Measurements from ENCODE around the gene PAXX.

Gene PAXX

GRCh38 chr9:136953771-136954269 is 38.4 kb upstream of the PAXX start:
- no peak for DNase-seq

GRCh38 chr9:136954270-136955083 is 37.7 kb upstream of the PAXX start:
- no peak for DNase-seq

- DNase-seq, result no peak
Observed at GRCh38 chr9:136955202-136955942, 36.9 kb upstream of the PAXX start.

DNA sequence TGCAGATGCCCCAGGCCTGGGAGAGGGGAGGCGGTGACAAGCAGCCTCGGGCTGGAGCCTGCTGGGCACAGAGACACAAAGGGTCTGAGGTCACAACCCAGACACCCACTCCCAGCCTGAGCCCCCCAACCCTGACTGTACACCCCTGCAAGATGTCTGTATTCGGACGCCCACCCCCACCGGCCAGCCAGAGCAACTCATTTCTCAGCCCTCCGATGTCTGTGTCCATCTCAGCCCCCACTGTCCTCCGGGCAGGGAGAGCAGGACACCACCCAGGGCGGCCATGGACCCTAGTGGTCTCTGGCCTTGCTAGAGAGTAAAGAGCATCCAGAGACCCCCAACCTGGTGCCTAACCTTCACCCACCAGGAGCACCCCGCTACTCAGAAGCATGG is 36.3 kb upstream of the PAXX start:
- no peak for DNase-seq

- DNase-seq, result no peak
Observed at GRCh38 chr9:136956604-136957003, 35.6 kb upstream of the PAXX start.

- no peak for DNase-seq
Observed at GRCh38 chr9:136957461-136957860, 34.8 kb upstream of the PAXX start.

DNA sequence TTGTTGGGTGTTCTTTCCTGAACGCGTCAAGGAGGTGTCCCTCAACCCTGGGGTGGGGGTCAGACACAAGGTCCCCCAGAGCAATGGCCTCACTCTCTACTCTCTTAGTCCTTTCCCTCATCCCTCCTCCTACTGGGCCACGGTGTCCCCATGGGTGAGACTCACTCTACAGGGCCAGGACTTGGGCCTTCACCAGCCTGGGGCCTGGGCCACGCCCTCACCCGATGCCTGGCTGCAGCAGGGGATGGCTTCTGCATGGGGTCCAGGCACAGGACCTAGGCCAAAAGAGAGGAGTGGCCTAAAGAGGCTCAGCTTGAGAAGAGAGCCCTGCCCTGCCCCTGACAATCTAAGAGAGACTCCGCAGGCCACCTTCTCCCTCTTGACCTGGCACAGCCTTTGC is 34.3 kb upstream of the PAXX start:
- DNase-seq, result no peak

DNA sequence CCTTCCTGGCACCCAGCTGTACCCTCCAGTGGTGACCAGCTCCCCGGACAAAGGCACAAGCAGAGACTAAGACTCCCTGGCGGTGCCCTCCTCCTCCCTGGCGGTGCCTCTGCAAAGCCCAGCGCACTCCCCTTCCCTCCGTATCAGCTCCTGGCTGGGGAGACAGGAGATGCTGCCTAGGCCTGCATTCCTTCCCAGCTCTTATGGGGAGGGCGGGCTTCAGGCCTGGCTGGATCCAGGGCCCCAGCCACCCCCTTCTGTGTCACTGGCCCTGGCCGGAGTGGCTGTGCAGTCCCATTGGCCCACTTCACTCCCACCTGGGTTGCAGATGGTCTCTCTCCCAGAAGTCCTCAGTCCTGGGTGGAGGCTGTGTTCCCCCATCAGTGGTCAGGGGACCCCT is 33.7 kb upstream of the PAXX start:
- DNase-seq, result no peak

DNA sequence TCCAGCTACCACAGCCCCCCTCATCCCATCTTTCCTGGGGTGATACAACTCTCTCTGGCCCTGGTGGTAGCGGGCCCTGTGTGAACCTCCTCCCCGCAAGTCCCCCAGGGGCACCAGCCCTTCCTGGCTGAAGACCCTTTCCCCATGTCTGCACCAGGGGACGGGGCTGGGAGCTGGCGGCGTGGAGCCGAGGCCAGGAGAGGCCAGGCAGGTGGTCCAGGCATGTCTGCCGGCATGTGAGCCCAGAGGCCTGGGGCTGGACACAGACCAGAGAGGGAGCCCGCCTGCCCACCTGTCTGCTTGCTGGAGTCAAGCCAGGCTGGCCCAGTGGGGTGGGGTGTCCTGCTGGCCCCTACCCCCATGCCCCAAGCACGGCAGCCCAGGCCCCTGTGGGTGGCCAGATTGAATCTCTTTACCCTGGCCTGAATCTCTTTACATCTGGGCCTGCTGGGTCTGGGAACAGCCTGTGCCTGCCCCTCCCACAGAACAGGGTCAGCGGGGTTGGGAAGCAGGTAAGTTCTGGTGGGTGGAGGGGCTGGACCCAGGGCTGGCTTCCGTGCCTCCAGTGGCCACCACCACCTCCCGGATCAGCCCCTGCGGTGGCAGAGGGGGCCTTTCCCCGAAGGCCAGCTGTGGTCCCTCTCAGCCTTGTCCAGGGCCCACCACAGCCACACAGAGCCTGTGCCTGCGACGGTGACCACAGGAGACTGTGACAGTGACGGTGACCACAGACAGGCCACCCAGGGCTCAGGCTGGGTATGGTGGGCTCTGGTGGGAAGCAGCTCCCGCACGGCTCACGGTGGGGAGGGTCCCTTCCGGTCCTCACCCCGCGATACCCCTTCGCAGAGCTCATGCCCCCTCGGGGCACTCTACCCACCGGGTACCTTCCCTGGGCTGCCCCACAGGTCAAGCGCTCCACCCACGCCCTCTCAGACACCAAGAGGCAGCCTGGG is 33.0 kb upstream of the PAXX start:
- no peak for DNase-seq

GRCh38 chr9:136960212-136960937 is 31.8 kb upstream of the PAXX start:
- DNase-seq, result no peak

- DNase-seq, result no peak
Observed at GRCh38 chr9:136960938-136961275, 31.3 kb upstream of the PAXX start.

- no peak for DNase-seq
Observed at GRCh38 chr9:136961279-136962065, 30.8 kb upstream of the PAXX start.

DNA sequence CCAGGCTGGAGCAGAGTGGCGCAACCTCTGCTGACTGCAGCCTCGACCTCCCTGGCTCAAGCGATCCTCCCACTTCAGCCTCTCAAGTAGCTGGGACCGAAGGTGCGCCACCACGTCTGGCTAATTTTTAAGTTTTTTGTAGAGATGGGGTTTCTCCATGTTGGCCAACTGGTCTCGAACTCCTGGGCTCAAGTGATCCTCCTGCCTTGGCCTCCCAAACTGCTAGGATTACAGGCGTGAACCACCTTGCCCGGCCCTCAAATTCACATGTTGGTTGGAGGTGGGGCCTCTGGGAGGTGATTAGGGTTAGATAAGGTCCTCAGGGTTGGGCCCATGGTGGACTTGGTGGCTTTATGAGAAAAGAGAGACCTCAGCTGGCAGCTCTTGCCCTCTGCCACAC is 30.1 kb upstream of the PAXX start:
- no peak for DNase-seq

DNA sequence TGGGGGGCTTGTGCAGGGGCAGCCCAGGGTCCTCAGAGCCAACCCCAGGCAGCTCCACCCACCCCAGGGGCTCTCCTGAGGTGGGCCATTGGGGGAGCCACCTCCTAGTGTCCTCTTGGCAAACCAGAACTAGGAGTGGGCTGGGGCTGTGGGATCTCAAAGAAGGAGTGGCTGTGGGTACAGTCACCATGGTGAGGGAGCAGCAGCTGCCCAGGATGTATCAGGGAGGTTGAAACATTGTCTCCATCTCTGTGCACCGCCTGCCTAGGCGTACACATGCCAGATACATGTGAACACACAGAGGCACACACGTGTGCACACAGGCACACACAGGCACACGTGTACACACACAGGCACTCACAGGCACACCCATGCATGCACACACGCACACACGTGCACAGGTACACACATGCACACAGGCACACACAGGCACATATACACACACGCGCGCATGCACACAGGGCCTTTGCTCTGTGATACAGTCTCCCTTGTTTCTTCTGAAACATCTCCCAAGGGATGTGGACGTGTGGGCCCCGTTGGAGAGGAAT is 29.4 kb upstream of the PAXX start:
- no peak for DNase-seq

- DNase-seq, result no peak
Observed at GRCh38 chr9:136963341-136963740, 28.9 kb upstream of the PAXX start.

DNA sequence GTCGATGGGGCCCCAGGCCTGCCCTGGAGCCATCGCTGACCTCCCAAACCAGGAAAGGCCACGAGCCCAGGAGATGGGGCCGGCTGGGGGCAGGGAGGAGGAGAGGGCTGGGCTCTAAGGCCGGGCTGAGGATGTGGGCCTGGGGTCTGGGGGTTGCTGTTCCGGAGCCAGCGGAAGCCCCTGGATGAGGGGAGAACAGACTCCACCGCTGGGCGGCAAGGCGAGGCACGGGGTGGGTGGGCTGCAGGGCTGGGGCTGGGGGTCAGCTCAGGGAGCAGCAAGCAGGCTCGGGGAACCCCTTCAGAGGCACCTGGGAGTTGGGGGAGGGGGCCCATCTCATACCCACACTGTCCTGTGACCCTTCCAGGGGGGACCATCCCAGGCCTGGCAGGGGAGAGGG is 28.5 kb upstream of the PAXX start:
- DNase-seq, result no peak

- no peak for DNase-seq
Observed at GRCh38 chr9:136964171-136964689, 28.0 kb upstream of the PAXX start.

DNA sequence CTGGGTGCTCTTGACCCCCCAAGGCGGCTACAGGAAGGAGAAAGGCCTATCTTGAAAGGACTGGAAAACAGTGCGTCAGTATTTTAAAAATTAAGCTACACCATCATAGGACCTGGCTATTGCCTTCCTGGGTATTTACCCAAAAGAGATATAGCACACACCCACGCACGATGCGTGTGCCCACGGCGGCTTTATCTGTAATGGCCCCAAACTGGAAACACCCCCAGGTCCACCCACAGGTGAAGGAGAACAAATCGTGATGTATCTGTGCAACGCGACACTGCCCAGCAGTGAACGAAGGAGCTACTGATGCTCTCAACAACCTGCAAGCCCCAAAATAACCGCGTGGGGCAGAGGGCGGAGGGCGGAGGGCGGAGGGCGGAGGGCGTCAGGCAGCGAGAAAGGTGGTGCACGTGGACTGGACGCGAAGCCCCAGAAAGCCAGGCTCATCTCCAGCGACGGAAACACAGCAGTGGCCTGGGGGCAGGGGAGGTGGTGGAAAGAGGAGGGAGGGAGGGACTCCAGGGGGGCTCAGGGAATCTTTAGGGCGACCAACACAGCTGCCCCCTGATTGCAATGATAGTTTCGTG is 27.3 kb upstream of the PAXX start:
- no peak for DNase-seq

DNA sequence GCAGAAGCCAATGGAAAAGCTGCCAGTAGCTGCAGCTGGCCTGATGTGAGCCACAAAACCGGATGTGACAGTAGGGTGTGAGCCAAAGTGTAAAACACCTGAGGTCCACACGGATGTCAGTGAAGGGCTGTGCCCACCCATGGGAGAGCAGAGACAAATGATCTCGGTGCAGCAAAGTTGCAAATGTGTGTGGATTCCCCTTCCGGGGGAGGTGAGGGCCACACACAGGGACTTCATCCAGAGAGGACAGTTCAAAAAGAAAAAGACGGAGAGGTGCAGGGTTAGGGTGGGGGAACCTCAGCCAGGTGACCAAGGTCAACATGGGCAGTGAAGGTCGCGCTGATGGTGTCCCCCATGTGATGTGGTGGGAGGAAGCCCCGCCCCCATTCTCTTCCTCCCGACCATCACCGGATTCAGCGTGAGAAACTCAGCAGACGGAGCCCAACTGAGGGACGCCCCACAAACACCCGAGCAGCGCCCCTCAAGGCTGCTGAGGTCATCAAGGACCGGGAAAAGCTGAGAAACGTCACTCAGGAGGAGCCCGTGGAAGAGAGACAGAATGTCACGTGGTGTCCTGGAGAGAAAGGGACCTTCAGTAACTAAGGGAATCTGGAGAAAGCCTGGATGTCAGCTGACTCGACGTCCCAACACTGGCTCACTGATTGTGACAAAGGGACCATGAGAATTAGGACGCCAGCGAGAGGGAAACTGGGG is 26.3 kb upstream of the PAXX start:
- DNase-seq, result no peak
